Activated T-cell treated with anti-CD3 and anti-CD28 coated beads for 4 hours (primary cell): ENCODE data around the gene MSANTD1.

Experiments
- DNase-seq: peaks from one replicate; pipeline ENCODE4 v3.0.0-alpha.2; 2020

The MSANTD1 gene

GRCh38 chr4:3250438-3250955, 1.5 kb downstream of the MSANTD1 start:
- no peak for DNase-seq

- no peak for DNase-seq
These were observed 2.2 kb downstream of the MSANTD1 start for GRCh38 chr4:3250956-3251690.

DNA sequence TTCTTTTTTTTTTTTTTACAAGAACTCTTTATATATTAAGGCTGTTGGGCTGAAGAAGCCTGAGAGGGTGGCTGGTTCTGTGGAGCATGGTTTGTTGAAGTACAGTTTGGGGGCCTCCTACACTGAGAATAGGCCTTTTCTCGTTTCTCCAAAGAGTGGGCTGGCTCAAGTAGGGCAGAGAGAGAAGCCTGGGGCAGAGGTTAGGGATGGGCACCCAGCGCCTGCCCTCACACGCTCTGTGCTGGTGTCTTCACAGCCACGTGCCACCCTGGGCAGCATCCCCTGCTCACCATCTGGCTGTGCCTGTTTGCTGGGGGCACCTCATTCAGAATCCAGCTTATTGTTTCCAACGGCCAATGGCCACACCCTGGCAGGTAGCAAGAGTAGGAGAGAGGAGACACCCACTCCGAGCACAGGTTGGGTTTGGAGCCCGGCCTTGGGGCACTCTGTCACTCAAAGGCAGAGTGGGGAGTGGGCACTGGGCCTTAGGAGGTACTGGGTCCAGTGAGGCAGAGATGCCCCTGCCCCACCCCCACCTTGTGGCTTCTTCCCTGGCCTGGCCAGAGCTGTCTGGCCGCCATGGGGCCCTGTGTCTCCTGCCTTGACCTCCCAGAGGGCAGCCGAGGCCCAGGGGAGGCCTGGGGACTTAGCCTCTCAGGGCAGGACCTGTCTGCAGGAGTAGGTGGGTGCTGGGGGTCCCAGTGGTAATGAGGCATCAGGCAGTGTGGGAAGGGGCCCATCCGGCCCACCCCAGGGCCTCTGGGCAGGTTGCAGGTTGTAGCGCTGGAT, 2.9 kb downstream of the MSANTD1 start:
- no peak for DNase-seq

DNA sequence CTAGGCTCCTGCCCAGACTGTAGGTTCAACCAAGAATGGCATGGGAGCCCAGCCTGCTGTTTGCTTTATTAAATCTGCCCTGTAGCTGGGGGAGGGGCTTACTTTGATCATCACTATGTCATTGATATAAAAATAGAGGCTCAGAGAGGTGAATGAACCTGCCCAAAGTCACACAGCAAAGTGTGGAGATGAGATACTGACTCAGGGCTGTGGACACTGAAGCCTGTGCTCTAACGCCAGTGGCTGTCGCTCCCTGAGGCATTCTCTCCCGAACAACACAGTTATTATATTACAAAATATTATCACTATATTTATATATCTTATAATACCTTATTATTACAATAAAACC, 3.5 kb downstream of the MSANTD1 start:
- DNase-seq: no peak

GRCh38 chr4:3252831-3253641, 4.1 kb downstream of the MSANTD1 start:
- DNase-seq: no peak

GRCh38 chr4:3253808-3254207, 4.8 kb downstream of the MSANTD1 start:
- DNase-seq: no peak

- no peak for DNase-seq
These were observed 5.6 kb downstream of the MSANTD1 start for GRCh38 chr4:3254302-3255131.

GRCh38 chr4:3255611-3256186, 6.7 kb downstream of the MSANTD1 start:
- DNase-seq: no peak

- no peak for DNase-seq
These were observed 7.5 kb downstream of the MSANTD1 start for GRCh38 chr4:3256230-3257102.

DNA sequence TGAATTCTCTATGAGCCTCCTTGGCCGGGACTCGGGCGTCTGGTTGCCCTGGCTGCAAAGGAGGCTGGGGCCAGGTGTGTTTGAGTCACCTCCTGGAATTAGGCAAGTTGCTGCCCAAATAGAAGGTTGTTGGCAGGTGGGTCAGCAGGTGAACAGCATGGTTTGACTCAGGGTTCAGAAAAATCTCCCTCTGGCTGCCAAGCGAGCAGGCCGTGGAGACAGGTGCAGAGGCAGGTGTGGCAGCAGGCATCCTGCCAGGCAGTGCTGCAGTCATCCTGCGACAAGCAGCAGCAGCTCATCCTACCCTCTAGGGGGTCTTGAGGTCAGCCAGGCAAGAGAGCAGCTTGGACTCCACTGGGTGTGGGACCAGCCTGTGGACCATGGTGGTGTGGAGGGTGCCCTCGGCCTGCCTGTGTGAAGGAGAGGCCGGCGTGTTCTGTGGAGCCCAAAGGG, 8.2 kb downstream of the MSANTD1 start:
- DNase-seq: no peak

DNA sequence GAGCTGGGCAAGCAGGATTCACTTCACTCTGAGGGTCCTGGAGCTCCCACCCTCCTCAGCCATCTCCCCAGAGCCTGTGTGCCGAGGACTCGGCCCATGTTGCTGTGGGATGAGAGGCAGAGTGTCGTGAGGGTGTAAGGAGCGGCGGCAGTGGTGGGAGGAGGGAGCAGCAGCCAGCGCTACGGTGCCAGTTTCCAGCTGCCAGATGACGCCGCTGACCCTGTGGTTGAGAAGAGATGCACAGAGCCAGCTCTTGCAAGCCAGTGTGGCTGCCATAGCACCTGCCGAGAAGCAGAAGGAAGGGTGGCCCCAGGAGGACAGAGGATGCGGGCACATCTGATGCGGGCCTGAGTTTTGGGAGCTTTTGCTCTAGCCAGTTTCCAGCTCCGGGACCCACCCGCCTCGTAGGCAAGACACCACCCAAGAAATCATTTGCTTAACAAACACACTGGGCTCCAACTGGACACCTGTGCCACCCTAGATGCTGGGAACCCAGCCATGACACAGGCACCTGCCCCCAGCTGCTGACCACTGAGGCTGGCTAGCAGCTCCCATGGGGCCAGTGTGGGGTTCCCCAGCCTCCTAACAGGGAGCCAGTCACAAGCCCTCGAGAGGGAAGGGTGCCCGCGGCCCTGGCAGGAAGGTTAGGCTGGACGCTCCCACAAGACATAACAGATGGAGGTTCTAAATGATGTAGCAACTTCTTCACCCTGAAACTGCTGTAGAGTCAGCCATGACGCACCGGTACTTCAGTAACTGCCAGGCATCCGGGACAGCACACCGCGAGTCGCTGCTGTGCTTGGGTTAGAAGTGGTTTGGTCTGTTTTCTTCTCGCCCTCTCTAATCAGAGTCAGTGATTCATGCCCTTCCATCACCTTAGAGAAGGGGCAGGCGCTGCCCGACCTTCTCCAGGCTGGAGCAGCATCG, 8.9 kb downstream of the MSANTD1 start:
- DNase-seq: no peak

DNA sequence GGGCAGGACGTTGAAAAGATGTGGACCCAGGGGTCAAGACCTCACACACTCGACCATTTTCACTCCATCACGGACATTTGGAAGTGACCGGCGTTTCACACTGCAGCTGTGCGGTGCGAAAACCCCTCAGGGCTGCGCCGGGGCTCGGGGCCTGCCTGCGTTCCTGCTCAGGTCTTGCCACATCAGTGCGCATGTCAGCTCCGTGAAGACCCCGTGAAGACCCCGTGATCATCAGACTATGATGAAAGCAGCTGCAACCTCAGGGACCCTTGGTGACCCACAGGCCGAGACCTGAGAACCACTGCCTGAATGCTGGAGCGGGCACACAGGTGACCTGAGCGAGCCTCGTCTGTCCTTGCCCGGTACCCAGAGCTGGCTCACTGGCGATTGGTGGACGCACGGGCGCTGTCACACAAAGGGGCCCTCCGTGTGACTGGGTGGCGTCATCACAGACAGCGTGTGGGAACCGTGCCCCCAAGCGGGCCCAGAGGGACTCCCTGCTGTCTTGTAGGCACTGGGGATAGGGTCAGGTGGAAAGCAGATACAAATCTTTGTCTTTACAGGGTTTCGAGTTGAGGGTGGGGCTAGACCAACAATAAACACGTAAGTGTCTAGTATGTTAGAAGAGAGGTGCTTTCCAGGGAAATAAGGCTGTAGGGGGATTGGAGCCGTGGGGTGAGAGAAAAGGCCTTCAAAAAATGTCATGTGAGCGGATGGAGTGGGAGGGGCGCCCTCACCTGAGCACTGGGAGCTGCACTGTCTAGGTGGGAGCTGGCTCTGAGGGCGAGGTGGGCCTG, 12.7 kb downstream of the MSANTD1 start:
- DNase-seq: no peak

GRCh38 chr4:3262208-3263052, 13.5 kb downstream of the MSANTD1 start:
- DNase-seq: no peak

DNA sequence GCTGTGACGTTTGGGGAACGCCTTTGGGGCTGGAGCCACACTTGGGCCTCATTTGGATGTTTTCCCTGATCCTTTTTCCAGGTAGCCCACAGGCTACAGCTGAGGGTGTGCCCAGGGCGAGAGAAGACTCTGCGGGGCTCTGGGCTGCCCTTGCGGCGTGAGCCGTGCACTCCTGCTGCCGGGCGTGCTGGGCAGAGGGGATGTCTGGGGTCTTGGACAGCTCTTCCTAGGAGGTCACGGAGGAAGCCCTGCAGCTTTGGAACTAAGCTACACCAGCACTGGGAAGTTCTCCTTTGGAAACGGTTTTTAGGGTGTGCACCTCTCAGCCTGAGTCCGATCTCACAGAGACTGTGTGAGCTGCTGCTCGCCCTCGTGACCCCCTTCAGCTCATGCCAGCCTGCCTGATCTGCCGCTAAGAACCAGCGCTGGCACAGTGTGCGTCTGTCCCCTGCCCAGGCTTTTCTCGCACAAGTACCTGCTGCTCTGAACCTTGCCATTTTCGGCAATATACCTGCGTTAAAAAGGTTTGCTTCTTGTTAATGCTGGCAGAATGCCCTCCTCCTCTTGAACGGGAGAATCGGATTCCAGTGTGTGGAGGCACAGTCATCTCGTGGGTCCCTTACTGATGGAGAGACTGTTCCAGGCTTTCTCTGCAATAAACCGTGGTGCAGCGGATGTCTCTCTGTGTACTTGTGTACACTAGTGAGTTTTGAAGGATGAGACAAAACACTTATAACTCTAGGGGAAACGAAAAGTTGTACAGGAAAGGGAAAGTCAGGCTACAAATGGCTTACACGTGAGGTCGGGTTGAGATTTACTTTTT, 14.3 kb downstream of the MSANTD1 start:
- no peak for DNase-seq

GRCh38 chr4:3263876-3264193, 14.9 kb downstream of the MSANTD1 start:
- no peak for DNase-seq

GRCh38 chr4:3266076-3266475, 17.1 kb downstream of the MSANTD1 start:
- DNase-seq: no peak
